Left ventricle myocardium inferior (tissue), 1 donor: ENCODE results near the gene MRPS5. TPM values are rescaled to one million over a fixed set of nuclear protein-coding genes. Genes with fewer than 3 reads are reported as not detected.

Source experiments
- DNase-seq: peaks from one replicate; pipeline ENCODE4 v3.0.0-alpha.2; 2020
- H3K27ac ChIP-seq: fragments of 200-600 bp; replicated peaks from 2 replicates; pipeline ENCODE4 v1.8.0; 2021
- H3K27me3 ChIP-seq: fragments of 200-600 bp; 2 replicates; pipeline ENCODE4 v1.8.0; 2021; ENCODE audit warnings: low read depth
- H3K36me3 ChIP-seq: fragments of 200-600 bp; 2 replicates; pipeline ENCODE4 v1.8.0; 2021
- H3K4me1 ChIP-seq: fragments of 200-600 bp; 2 replicates; pipeline ENCODE4 v1.8.0; 2021
- H3K4me3 ChIP-seq: fragments of 200-600 bp; 2 replicates; pipeline ENCODE4 v1.8.0; 2021; ENCODE audit warnings: mild to moderate bottlenecking, moderate library complexity
- H3K9me3 ChIP-seq: fragments of 200-600 bp; replicated peaks from 2 replicates; pipeline ENCODE4 v1.8.0; 2021
- CTCF ChIP-seq: fragments of 200-600 bp; IDR thresholded peaks from 2 replicates; pipeline ENCODE4 v1.8.0; 2021; ENCODE audit warnings: antibody characterized with exemption, mild to moderate bottlenecking, borderline replicate concordance
- intact Hi-C: fragments of 100-400 bp; cut with micrococcal nuclease; formaldehyde crosslinking; loops from one replicate; pipeline ENCODE4 v1.11.0; 2022
- total RNA-seq: library from RNA; stranded (reverse); fragmentation: NEBNext Ultra II Directional; extraction: Animal tissue kit (Norgen Biotek cat#: 25700); gene quantifications from one replicate; pipeline ENCODE4 v1.2.1, GENCODE V29; 2021
- donor health status: DM: no; HTN: yes; CAD: no; lungs with severe emphysema.

Gene MRPS5
- total RNA-seq, 1 donor from 2014 or later: 81.2 TPM

GRCh38 chr2:95056461-95057459, 64.8 kb downstream of the MRPS5 start:
- peaks cover 85% of the 10 kb centered on the region for H3K27me3 ChIP-seq
- no peaks in the 10 kb centered on the region for H3K4me1 ChIP-seq
- intact Hi-C loops: no loop called here
- no peak overlapping the region for H3K4me3 ChIP-seq
- H3K9me3 ChIP-seq: no peaks in the 10 kb centered on the region
- H3K36me3 ChIP-seq: no peaks in the 10 kb centered on the region
- no peak overlapping the region for H3K27ac ChIP-seq
- no peak for TF ChIP-seq CTCF
- DNase-seq: no peak

DNA sequence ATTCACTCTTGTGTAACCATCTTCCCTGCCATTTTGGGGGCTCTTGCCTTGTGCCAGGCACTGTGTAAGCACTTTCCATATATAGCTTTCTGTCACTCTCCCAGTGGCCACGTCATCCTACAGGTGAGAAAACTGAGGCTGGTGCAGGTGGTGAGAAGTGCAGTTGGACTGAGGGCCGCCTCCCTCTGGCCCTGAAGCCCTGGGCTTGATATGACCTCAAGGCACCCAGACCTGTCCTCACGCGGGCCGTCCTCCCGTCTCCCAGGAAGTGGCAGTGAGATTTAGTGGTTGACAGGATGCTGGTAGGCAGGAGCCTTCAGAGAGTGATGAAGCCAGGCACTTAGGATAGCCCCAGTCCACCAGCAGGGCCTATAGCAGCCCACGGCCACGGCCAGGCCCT, 65.6 kb downstream of the MRPS5 start:
- DNase-seq: no peak
- Histone ChIP-seq H3K27me3 (peaks cover 80% of the 10 kb centered on the region), H3K4me3 (no peak overlapping the region), H3K9me3 (no peaks in the 10 kb centered on the region), H3K4me1 (no peaks in the 10 kb centered on the region), H3K36me3 (no peaks in the 10 kb centered on the region), H3K27ac (no peak overlapping the region)
- no peak for TF ChIP-seq CTCF
- intact Hi-C loops: no loop called here

DNA sequence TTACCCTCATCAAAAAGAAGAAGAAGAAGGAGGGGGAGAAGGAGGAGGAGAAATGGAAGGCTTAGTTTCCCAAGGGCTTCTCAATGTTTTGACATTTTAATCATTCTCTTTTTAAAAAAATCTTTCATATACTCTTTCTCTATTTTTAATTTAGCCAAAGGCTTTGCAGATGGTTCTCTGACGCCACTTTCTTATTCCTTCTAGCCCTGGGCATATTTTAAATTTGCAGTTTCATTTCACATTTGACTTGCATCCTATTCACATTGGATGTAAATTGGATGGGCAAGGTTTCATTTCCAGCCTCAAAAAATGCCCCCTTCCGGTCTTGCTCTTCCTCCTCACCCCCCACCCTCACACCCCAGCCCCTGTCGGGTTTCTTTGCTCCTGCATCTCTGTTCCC, 66.3 kb downstream of the MRPS5 start:
- no peaks in the 10 kb centered on the region for H3K36me3 ChIP-seq
- H3K4me1 ChIP-seq: no peaks in the 10 kb centered on the region
- H3K27ac ChIP-seq: no peak overlapping the region
- no peak overlapping the region for H3K4me3 ChIP-seq
- TF ChIP-seq CTCF: no peak
- DNase-seq: no peak
- no peaks in the 10 kb centered on the region for H3K9me3 ChIP-seq
- H3K27me3 ChIP-seq: peaks cover 77% of the 10 kb centered on the region
- intact Hi-C loops: no loop called here

- no peak for TF ChIP-seq CTCF
- H3K4me3 ChIP-seq: no peak overlapping the region
- intact Hi-C loops: no loop called here
- no peaks in the 10 kb centered on the region for H3K36me3 ChIP-seq
- H3K27me3 ChIP-seq: peaks cover 77% of the 10 kb centered on the region
- no peak overlapping the region for H3K27ac ChIP-seq
- H3K9me3 ChIP-seq: no peaks in the 10 kb centered on the region
- no peaks in the 10 kb centered on the region for H3K4me1 ChIP-seq
- no peak for DNase-seq
Observed at GRCh38 chr2:95054016-95054415, 67.6 kb downstream of the MRPS5 start.

GRCh38 chr2:95053543-95053942, 68.1 kb downstream of the MRPS5 start:
- no peak for DNase-seq
- no peak overlapping the region for H3K4me3 ChIP-seq
- TF ChIP-seq CTCF: peak; percentile 44
- intact Hi-C loops: no loop called here
- no peak overlapping the region for H3K27ac ChIP-seq
- H3K9me3 ChIP-seq: no peaks in the 10 kb centered on the region
- peaks cover 74% of the 10 kb centered on the region for H3K27me3 ChIP-seq
- H3K4me1 ChIP-seq: no peaks in the 10 kb centered on the region
- no peaks in the 10 kb centered on the region for H3K36me3 ChIP-seq
